Measurements from ENCODE around the gene GGCT.

The GGCT gene

DNA sequence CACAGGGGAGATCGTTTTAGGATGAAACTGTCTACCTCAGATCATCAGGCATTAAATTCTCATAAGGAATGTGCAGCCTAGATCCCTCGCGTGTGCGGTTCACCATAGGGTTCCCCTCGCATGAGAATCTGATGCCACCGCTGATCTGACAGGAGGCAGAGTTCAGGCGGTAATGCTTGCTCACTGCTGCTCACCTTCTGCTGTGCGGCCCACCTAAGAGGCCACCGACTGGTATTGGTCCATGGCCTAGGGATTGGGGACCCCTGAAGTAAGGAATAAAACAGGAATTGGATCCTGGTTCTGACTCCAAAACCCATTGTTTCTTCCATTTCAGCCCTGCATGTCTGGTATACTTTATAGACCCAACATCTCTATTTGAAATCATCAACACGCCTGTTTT is 30.1 kb downstream of the GGCT start:
- DNase-seq (ENCODE audit: insufficient read length) (no peak), FAIRE-seq (no peak)
- TF ChIP-seq POLR2A (IDR thresholded peaks at IDR 0.05; ENCODE audit: low read depth, low read length) (no peak), POLR2AphosphoS5 (IDR thresholded peaks at IDR 0.05; ENCODE audit: low read depth, low read length) (no peak), TAF1 (IDR thresholded peaks at IDR 0.05; ENCODE audit: borderline replicate concordance, low read depth, low read length) (no peak)

DNA sequence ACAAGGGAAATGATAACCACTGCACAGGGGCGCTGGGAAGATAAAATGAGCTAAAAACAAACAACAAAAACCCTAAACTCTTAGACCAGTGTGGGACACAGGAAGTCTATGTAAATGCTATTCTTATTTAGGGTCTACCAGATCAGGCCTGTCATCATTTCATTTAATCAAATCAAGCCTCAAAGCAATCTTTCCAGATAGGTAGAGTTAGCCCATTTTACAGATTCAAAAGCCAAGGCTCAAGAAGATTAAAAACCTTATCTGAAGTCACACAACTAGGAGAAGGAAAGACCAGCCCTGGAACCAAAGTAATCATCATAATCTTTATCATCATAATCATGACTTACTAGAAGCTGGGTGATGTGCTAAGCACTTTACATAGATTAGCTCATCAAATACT is 30.7 kb downstream of the GGCT start:
- TF ChIP-seq TAF1 (IDR thresholded peaks at IDR 0.05; ENCODE audit: borderline replicate concordance, low read depth, low read length) (no peak), POLR2AphosphoS5 (IDR thresholded peaks at IDR 0.05; ENCODE audit: low read depth, low read length) (no peak), POLR2A (IDR thresholded peaks at IDR 0.05; ENCODE audit: low read depth, low read length) (no peak)
- no peak for DNase-seq (ENCODE audit: insufficient read length)
- no peak for FAIRE-seq

DNA sequence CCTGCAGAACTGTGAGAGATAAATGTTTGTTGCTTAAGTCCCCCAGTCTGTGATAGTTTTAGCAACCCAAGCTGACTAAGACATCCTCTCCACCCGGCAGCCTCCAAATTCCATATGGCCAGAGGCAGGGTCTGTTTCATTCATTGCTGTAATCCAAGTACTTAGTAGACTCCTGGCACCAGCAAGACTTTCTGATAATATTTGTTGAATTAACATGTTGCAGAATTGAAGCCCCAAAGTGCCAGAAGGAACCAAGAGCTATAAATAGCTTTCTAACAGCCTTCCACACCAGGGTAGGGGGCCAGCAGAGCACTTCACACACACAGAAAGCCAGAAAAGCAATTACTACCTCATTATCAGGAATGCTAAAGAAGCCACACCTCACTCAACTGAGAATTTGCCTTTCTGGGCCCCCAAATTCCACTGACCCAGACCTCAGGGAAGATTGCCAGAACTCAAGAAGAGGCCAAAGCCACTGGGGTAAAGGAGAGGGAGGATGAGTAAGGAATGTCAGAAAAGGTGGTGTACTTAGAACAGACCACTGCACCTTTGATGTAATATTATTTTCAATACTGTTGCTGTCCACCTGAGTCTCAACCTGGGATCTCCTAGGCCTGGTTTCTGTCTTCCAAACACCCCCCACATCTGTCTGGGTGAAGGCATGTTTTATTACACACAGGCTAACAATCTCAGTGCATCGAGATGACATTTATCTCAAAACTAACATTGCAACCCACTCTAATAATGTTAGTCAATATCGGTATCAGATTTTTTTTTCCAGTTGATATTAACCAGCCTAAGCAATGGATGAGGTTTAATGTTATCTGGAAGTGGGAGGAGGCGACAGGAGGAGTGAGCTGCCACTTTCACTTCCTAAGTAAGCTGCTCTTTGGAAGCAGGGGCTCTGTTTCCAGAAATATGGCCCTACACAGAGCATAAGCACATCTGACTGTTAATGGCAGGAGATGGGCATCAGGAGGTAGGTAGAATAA is 31.5 kb downstream of the GGCT start:
- no peak for TF ChIP-seq POLR2AphosphoS5 (IDR thresholded peaks at IDR 0.05; ENCODE audit: low read depth, low read length)
- TF ChIP-seq POLR2A (IDR thresholded peaks at IDR 0.05; ENCODE audit: low read depth, low read length), result no peak
- DNase-seq (ENCODE audit: insufficient read length) (no peak), FAIRE-seq (no peak)

DNA sequence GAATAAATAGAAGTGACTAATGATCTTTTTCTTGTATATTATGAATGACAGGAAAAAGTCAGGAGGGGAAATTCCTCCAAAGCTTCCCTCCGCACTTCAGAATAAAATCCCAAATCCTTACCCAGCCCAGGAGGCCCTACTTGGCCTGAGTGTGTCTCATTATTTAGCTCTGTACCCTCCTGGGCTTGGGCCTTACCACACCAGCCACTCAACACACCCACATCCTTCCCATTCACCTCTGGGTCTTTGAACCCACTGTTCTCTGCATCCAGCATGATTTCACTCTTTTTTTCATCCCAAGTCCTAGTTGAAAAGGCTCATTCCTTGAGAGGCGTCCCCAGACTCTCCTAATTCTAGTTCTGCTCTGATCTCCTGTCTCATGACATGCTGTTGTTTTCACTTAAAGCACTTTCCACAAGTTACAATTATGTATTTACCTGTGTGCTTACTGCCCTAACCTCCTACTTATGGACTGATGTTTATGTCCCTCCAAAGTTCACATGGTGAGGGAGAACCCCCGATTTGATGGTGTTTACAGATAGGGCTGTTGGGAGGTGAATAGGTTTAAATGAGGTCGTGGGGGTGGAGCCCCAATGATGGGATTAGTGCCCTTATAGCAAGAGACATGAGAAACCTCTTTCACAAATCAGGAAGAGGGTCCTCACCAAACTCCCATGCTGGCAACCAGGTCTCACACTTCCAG is 32.4 kb downstream of the GGCT start:
- DNase-seq (ENCODE audit: insufficient read length), result no peak
- FAIRE-seq, result no peak

DNA sequence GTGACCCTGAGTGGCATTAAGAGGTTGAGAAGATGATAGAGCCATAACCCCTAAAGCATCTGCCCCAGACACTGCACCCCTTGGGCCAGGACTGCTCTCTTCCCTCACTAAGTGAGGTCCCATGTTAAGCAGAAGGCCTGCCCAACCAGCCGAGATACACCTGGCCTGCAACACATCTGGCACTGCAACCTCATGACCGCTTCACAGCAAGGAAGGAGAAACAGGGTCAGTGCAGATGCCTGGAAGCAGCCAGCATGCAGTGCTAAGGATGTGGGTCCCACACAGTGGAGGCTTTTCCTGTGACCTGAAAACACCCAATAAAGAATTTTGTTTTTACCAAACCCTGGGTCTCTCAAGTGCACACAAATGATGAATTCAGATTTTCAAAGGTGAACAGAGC is 33.4 kb downstream of the GGCT start:
- DNase-seq (ENCODE audit: insufficient read length) (no peak), FAIRE-seq (no peak)
- TF ChIP-seq TAF1 (IDR thresholded peaks at IDR 0.05; ENCODE audit: borderline replicate concordance, low read depth, low read length), result no peak
- no peak for TF ChIP-seq POLR2AphosphoS5 (IDR thresholded peaks at IDR 0.05; ENCODE audit: low read depth, low read length)
- no peak for TF ChIP-seq POLR2A (IDR thresholded peaks at IDR 0.05; ENCODE audit: low read depth, low read length)

More for the DNA sequence above, 32.4 kb downstream of the GGCT start:
- TF ChIP-seq TAF1 (IDR thresholded peaks at IDR 0.05; ENCODE audit: borderline replicate concordance, low read depth, low read length) (no peak), POLR2A (IDR thresholded peaks at IDR 0.05; ENCODE audit: low read depth, low read length) (no peak), POLR2AphosphoS5 (IDR thresholded peaks at IDR 0.05; ENCODE audit: low read depth, low read length) (no peak)

DNA sequence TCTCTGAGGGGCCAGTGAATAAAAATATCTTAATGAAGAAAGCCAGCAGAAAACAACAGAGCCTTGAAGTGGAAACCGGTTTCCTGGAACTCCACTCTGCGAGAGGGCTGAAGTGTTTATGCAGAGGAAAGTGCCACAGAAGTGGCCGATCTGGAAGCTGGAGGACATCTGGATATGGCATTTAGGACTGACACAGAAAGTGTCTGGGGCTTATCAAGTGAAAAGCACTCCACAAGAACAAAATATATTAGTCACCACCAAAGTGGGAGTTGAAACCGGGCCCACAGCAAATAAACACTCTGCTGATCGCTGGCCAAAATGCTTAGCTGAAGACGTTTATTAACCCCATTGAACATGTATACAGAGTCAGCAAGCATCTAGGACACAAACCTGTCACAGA is 33.9 kb downstream of the GGCT start:
- no peak for TF ChIP-seq POLR2A (IDR thresholded peaks at IDR 0.05; ENCODE audit: low read depth, low read length)
- no peak for TF ChIP-seq POLR2AphosphoS5 (IDR thresholded peaks at IDR 0.05; ENCODE audit: low read depth, low read length)
- TF ChIP-seq TAF1 (IDR thresholded peaks at IDR 0.05; ENCODE audit: borderline replicate concordance, low read depth, low read length), result no peak
- no peak for DNase-seq (ENCODE audit: insufficient read length)
- no peak for FAIRE-seq

DNA sequence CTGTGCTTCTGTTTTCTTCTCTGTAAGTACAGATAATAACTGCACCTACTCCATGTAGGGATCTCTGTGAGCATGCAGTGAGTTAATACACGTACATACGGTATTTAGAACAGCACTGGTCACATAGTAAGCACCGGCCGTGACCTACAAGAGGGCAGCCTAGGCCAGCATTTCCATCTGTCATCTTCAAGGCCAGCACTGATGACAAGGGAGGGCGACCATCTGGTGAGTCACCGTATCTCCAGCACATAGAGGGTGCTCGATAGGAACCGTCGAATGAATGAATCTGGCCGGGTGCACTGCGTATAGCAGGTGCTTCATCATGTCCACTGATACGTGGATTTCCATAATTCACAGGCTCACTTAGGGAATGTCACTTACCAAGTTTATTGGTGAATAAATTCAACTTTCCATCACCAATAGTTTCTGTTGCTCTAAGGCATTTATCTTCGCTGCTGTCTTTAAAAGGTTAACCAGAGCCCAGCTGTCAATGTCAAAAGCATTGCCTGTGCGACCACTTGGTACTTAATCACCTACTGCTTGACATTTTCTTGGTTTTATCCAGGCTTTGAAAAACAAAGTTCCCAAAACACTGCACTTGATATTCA is 34.4 kb downstream of the GGCT start:
- no peak for FAIRE-seq
- DNase-seq (ENCODE audit: insufficient read length), result no peak

DNA sequence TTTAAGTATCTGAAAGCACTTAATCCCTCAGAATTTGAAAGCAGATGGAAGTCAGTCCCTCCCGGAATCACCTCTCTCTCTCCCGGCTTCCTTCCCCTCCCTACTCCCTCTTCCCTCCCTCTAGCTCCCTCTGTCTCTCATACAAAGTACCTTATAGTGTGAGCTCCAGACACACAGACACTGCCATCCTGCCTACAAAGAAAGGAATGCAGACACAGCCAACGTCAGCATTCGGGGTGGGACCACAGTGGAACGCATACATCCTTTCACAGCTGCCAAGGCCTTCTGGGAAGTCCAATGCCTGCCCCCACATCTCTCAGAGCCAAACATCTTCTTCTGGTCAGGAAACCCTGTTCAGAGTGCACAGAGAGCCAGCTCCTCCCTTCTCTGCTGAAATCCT is 35.3 kb downstream of the GGCT start:
- no peak for DNase-seq (ENCODE audit: insufficient read length)
- FAIRE-seq, result no peak
- no peak for TF ChIP-seq TAF1 (IDR thresholded peaks at IDR 0.05; ENCODE audit: borderline replicate concordance, low read depth, low read length)
- no peak for TF ChIP-seq POLR2A (IDR thresholded peaks at IDR 0.05; ENCODE audit: low read depth, low read length)
- TF ChIP-seq POLR2AphosphoS5 (IDR thresholded peaks at IDR 0.05; ENCODE audit: low read depth, low read length), result no peak

More for the DNA sequence above, 34.4 kb downstream of the GGCT start:
- no peak for TF ChIP-seq POLR2AphosphoS5 (IDR thresholded peaks at IDR 0.05; ENCODE audit: low read depth, low read length)
- no peak for TF ChIP-seq TAF1 (IDR thresholded peaks at IDR 0.05; ENCODE audit: borderline replicate concordance, low read depth, low read length)
- no peak for TF ChIP-seq POLR2A (IDR thresholded peaks at IDR 0.05; ENCODE audit: low read depth, low read length)

DNA sequence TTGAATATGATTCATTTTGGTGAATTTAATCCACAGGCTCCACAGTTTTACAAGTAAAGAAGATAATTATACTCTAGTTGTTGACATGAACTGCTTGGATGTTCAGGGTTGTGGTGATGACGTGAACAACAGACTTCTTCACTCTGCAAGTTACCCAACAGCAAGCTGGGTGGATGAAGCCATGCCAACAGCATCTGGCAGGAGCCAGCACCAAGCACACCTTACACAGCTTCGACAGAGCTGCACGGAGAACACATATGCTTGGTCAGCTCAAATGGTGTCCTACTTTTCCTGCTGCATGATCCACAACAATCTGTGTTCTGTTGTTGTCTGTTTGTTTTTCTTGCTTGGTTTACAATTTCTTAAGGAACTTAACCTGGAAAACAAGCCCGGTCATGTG is 35.8 kb downstream of the GGCT start:
- DNase-seq (ENCODE audit: insufficient read length) (no peak), FAIRE-seq (no peak)
- no peak for TF ChIP-seq POLR2A (IDR thresholded peaks at IDR 0.05; ENCODE audit: low read depth, low read length)
- no peak for TF ChIP-seq TAF1 (IDR thresholded peaks at IDR 0.05; ENCODE audit: borderline replicate concordance, low read depth, low read length)
- TF ChIP-seq POLR2AphosphoS5 (IDR thresholded peaks at IDR 0.05; ENCODE audit: low read depth, low read length), result no peak

DNA sequence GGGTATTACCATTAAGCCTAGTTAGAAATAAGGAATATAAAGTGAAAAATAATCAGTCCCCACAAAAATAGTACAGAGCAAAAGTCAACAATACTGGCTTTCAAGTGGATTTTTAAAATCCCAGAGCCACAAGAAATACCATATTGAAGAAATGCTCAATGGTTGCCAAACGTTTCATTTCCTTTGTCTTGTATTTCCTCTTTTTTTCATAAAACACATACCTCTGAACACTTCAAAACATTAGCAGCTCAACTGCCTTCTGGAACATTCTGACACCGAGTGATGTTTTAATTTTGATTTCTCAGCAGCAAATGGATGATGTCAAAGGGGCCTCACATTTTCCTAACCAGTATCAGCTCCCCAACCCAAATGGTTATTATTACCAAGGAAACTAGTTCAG is 36.6 kb downstream of the GGCT start:
- FAIRE-seq (no peak), DNase-seq (ENCODE audit: insufficient read length) (no peak)
- no peak for TF ChIP-seq POLR2A (IDR thresholded peaks at IDR 0.05; ENCODE audit: low read depth, low read length)
- TF ChIP-seq TAF1 (IDR thresholded peaks at IDR 0.05; ENCODE audit: borderline replicate concordance, low read depth, low read length), result no peak
- TF ChIP-seq POLR2AphosphoS5 (IDR thresholded peaks at IDR 0.05; ENCODE audit: low read depth, low read length), result no peak

DNA sequence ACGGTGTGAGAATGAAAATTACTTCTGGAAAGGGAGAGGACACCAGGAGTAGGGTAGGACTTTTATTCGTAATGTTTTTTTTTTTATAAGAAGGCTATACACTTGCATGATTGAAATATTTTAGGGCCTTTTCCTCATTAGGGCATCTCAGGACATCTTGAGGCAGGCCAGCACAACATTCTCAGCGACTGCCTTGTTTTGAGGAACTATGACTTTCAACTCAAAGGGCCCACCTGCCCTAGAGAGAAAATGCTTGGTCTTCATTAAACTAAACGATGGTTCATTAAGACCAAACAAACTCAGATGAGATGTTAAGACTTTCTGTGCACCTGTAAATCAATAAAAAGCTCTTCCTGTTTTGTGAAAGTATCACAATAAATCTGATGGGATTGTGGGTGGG is 37.4 kb downstream of the GGCT start:
- TF ChIP-seq POLR2AphosphoS5 (IDR thresholded peaks at IDR 0.05; ENCODE audit: low read depth, low read length), result no peak
- TF ChIP-seq POLR2A (IDR thresholded peaks at IDR 0.05; ENCODE audit: low read depth, low read length), result no peak
- no peak for TF ChIP-seq TAF1 (IDR thresholded peaks at IDR 0.05; ENCODE audit: borderline replicate concordance, low read depth, low read length)
- no peak for FAIRE-seq
- DNase-seq (ENCODE audit: insufficient read length), result no peak

All from GM12892 (cell line).